ENCODE results near the gene ZNF423. TPM values are rescaled to one million over a fixed set of nuclear protein-coding genes. Genes with fewer than 3 reads are reported as not detected.

Gene ZNF423
- total and polyA plus RNA-seq, 12 donors = 1.7 to 10.6 (median 5.5) TPM

DNA sequence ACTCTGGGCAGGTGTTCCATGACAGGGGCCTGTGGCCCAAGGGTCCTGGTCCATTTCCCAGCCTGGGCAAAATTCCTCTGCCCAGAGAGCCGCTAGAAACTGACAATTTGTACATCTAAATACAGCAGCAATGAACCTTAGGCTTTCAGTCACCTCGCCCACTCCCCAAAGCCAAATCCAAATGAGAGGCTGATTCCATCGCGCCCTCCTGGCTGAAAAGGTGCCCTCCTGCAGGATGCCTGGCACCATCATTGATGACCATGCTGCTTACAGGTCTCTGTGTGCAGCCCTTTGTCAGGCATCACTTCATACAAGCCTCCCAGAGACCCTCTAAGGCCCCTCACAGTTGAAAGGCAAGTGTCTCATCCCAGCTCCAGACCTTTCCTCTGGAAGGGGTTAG lies 367.6 kb downstream of the ZNF423 start:
- no peaks in the 10 kb centered on the region for H3K27me3 ChIP-seq
- TF ChIP-seq, protein P1, sequence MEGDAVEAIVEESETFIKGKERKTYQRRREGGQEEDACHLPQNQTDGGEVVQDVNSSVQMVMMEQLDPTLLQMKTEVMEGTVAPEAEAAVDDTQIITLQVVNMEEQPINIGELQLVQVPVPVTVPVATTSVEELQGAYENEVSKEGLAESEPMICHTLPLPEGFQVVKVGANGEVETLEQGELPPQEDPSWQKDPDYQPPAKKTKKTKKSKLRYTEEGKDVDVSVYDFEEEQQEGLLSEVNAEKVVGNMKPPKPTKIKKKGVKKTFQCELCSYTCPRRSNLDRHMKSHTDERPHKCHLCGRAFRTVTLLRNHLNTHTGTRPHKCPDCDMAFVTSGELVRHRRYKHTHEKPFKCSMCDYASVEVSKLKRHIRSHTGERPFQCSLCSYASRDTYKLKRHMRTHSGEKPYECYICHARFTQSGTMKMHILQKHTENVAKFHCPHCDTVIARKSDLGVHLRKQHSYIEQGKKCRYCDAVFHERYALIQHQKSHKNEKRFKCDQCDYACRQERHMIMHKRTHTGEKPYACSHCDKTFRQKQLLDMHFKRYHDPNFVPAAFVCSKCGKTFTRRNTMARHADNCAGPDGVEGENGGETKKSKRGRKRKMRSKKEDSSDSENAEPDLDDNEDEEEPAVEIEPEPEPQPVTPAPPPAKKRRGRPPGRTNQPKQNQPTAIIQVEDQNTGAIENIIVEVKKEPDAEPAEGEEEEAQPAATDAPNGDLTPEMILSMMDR (IDR thresholded peaks at IDR 0.05) = no peak
- no peak for TF ChIP-seq POLR2A (IDR thresholded peaks at IDR 0.05)
- intact Hi-C loops (cut with DNase I) = no loop called here
- no peak overlapping the region for H3K27ac ChIP-seq
- WGBS, 4 donors = 91 to 100% (median 94%) methylated on average over 3 to 4 of the region's 4 CpGs
- no peaks in the 10 kb centered on the region for H3K9me3 ChIP-seq (replicated peaks in 1 of 3)
- peaks cover 0 to 13% of the 10 kb centered on the region in 2 donors for H3K4me1 ChIP-seq (replicated peaks in 1 of 2)
- no peak overlapping the region for H3K4me3 ChIP-seq
- H3K36me3 ChIP-seq (replicated peaks in 1 of 2) = no peaks in the 10 kb centered on the region
- peak in 1 of 7 donors; percentile 1 for DNase-seq

- peaks cover 0 to 13% of the 10 kb centered on the region in 2 donors for H3K4me1 ChIP-seq (replicated peaks in 1 of 2)
- WGBS, 4 donors = 68 to 81% (median 79%) methylated on average over 4 of the region's 4 CpGs
- intact Hi-C loops (cut with DNase I) = no loop called here
- H3K27ac ChIP-seq = no peak overlapping the region
- no peaks in the 10 kb centered on the region for H3K27me3 ChIP-seq
- DNase-seq = peak in 1 of 7 donors; percentile 3
- no peaks in the 10 kb centered on the region for H3K9me3 ChIP-seq (replicated peaks in 1 of 3)
- no peak overlapping the region for H3K4me3 ChIP-seq
- TF ChIP-seq POLR2A (IDR thresholded peaks at IDR 0.05) = no peak
- TF ChIP-seq, protein P1 (IDR thresholded peaks at IDR 0.05) = no peak
- H3K36me3 ChIP-seq (replicated peaks in 1 of 2) = no peaks in the 10 kb centered on the region
These were observed 368.2 kb downstream of the ZNF423 start for GRCh38 chr16:49487746-49488145.

DNA sequence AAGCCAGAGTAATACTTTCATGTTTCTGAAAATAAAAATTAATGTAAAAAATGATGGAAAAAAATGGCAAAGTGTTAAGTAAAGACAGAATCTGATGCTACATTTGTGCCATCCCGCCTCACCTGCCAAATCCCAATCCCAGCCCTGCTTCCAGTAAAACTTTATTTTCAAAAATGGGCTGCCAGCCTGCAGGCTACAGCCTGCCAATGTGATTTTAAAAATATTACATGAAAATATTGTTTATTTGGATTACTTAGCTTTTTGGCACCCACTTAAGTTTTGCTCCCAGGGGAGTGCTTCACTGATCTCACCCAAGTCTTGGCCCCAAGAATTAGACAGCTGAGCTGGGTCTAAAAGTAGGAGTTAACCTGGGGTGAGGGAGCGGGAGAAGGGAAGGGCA lies 369.5 kb downstream of the ZNF423 start:
- DNase-seq = no peak
- 91 to 97% (median 94%) methylated on average over 2 of the region's 2 CpGs for WGBS, 4 donors
- TF ChIP-seq POLR2A (IDR thresholded peaks at IDR 0.05) = no peak
- TF ChIP-seq, protein P1 (IDR thresholded peaks at IDR 0.05) = no peak
- Histone ChIP-seq H3K4me1 (replicated peaks in 1 of 2) (peaks cover 0 to 7% of the 10 kb centered on the region in 2 donors), H3K27me3 (no peaks in the 10 kb centered on the region), H3K27ac (no peak overlapping the region), H3K36me3 (replicated peaks in 1 of 2) (no peaks in the 10 kb centered on the region), H3K9me3 (replicated peaks in 1 of 3) (no peaks in the 10 kb centered on the region), H3K4me3 (no peak overlapping the region)
- intact Hi-C loops (cut with DNase I) = no loop called here

DNA sequence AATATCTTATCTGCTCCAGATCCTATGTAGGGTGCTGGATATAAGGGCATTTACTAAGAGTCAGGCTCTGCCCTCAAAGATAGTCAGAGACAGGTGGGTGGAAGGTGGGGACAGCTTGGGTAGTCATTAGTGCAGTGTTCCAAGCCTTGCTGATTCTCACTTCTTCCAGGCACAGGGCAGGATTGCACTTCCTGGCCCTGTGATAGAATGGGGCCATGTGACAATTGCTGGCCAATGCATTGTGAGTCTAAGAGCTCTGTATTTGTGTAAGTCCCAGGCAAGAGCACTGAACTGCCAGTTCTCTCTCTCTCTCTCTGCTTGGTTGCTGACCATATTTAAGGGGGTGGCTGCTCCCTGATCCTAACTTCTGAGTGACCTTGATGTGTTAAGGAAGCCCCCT lies 370.2 kb downstream of the ZNF423 start:
- H3K4me1 ChIP-seq (replicated peaks in 1 of 2) = peaks cover 0 to 7% of the 10 kb centered on the region in 2 donors
- H3K36me3 ChIP-seq (replicated peaks in 1 of 2) = no peaks in the 10 kb centered on the region
- H3K9me3 ChIP-seq (replicated peaks in 1 of 3) = peaks cover 0 to 4% (median 0%) of the 10 kb centered on the region in 3 donors
- H3K27me3 ChIP-seq = no peaks in the 10 kb centered on the region
- intact Hi-C loops (cut with DNase I) = no loop called here
- no peak overlapping the region for H3K27ac ChIP-seq
- TF ChIP-seq, protein P1 (IDR thresholded peaks at IDR 0.05) = no peak
- TF ChIP-seq POLR2A (IDR thresholded peaks at IDR 0.05) = no peak
- DNase-seq = peak in 1 of 7 donors; percentile 2
- H3K4me3 ChIP-seq = no peak overlapping the region
